Measurements from ENCODE around the gene PRM3.

Gene PRM3

GRCh38 chr16:11280616-11281522 is 7.4 kb upstream of the PRM3 start, which contains the start of gene PRM1:
Gene PRM1, minus strand, starts transcription at chr16:11281330. Its CDS starts 92 bp downstream, at chr16:11281238.
- DNase-seq, result no peak

GRCh38 chr16:11278681-11279628 is 5.5 kb upstream of the PRM3 start:
- peak; percentile 51 for DNase-seq

GRCh38 chr16:11277607-11278337 is 4.3 kb upstream of the PRM3 start:
- DNase-seq, result no peak

GRCh38 chr16:11276896-11277593 is 3.6 kb upstream of the PRM3 start:
- no peak for DNase-seq

- DNase-seq, result no peak
Observed at GRCh38 chr16:11276143-11276895, 2.9 kb upstream of the PRM3 start, which contains the start of gene PRM2. Gene PRM2, minus strand, starts transcription at chr16:11276480. Its CDS starts 110 bp downstream, at chr16:11276370.

GRCh38 chr16:11274964-11275363 is 1.5 kb upstream of the PRM3 start:
- DNase-seq, result no peak

DNA sequence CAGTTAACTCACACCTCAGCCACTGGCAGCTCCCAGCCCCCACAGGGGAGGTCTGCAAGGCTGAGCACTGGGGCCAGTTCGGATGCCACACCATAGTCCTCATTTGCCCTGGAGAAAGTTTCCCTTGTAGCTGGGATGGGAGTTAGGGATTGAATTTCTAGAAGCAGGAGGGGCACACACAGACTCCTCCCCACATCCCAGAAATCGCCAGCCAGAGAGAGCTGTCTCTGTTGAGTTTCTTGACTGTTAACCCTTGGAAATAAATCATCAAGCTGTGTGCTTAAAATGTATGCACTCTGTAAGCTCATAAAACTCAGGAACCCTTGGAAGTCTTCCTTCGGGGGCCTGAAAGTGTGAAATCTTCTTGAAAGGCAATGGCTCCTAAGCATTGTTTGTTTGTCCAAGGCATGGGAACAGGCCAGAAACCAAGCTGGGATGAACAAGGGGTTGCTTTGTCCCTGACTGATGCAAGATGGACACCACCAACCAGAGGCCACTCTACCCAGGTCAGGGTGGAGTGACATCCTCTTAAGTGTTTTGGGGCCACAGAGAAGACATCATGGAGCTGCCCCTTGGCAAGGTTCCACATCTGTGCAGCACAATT is 394 bp upstream of the PRM3 start:
- no peak for DNase-seq

DNA sequence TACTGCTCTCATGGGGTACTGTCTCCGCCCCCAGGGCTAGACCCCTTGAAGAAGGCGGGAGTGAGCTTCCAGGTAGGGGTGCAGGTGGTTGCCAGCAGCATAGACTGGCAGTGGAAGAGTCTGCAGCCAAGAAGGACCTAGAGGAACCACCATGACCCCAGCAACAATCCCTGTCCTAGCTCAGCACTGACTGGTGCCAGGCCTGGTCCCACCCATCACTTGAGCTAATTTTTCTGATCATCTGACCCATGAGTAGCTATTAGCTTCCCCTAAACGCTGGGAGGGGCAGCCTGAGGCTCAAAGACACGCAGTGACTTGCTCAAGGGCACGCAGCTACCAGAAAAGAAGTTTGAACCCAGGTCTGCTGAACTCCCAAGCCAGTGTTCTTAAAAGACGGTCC is 945 bp downstream of the PRM3 start:
- no peak for DNase-seq

GRCh38 chr16:11271610-11272009 is 1.8 kb downstream of the PRM3 start:
- DNase-seq, result no peak

GRCh38 chr16:11270602-11271162 is 2.7 kb downstream of the PRM3 start:
- no peak for DNase-seq

- no peak for DNase-seq
Observed at GRCh38 chr16:11268921-11269375, 4.5 kb downstream of the PRM3 start, which contains the start of gene TNP2. Gene TNP2, minus strand, starts transcription at chr16:11269325. Its CDS starts 63 bp downstream, at chr16:11269262.

DNA sequence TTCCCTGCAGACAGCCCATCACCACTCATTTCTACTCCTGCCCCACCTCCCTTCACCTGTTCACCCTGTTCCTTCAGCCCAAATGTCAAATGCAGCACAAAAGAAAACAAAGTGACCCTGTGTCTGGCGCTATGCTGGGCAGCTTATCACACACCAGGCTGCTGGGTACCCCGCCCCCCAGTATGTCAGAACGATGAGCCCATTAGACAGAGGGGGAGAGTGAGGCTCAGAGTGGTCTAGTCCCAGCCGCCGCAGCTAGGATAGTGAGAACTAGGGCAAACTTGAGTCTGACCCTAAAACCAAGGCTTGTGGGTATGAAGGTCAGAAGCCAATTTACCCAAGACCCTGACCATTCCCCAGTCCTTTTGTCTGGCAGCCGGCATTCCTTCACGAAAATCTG is 8.3 kb downstream of the PRM3 start:
- DNase-seq, result no peak

GRCh38 chr16:11264155-11264832 is 9.1 kb downstream of the PRM3 start:
- peak; percentile 56 for DNase-seq

- no peak for DNase-seq
Observed at GRCh38 chr16:11263737-11264136, 9.7 kb downstream of the PRM3 start.

DNA sequence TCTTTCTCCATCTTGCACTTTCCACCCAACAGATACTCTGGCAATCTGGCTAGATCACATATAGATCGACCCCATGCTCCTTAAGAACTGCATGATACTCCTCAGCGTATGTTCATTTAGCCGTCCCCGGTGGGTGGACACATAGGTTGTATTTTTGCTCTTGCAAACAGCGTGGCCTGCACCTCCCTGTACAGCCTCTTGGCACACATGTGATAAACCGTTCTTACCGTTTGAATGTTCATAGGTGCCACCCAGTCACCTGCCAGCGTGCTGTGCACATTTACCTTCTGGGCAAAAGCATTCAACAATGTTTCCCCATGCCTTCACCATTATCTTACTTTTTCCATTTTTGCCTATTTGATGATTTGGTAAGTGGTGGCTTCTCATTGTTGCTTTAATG is 10.5 kb downstream of the PRM3 start:
- DNase-seq, result no peak

DNA sequence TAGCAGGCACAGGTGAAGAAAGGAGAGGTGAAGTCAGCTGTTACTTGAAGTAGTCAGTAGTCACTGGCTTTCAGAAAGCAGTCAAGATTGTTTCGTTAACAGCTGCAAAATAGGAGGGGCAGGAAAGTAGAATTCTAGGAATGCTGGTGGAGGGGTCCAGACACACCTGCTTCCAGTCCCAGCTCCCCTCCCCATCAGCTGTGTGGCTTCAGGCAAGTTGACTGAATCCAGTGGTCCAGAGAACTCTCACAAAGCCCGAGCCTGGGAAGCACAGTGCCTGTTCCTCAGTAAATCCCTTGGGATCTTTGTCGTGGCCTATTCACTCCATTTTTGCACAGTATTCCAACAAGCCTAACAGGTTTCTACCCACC is 12.8 kb downstream of the PRM3 start:
- DNase-seq, result no peak

DNA sequence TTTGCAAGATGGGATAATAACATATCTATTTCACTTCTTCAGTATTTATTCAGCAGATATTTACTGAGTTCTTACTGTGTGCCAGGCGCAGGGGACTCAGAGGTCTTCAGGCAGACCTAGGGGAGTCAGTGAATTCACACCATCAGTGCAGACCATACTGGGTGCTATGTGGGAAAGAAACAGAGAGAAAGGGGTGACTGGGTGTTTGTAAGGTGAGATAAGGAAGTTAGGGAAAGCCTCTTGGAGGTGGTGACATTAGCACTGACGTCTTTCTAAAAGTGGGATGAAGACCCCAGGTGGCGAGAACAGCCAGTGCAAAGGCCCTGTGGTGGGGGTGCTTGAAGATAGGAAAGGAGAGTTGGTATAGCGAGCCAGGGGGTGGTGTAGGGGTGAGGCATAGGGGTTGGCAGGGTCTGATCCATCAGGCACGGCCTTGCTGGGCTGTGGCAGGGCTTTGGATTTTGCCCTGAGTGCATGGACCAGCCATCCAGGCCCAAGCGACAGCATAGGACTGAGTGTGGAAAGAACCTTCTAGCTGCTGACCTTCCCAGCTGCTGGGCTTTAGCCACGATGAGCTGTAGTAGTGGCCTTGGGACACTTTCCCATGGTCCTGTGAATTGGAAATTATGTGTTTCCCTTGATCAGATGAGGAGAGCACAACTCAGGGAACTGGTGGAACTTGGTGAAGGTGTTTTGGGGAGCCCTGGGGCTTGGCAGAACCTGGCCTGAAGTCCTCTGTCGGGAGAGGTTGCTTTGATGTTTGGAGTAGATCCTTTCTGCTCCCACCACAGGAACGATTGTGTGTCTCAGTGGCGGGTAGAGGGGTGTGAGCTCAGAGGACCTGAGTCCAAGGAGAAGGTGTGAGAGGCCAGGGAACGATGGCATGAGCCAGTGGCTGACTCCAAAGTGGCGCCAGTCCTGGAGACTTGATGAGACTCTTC is 13.5 kb downstream of the PRM3 start:
- DNase-seq, result no peak
